ENCODE measurements around the gene GORASP1.

The GORASP1 gene

GRCh38 chr3:39130026-39130425 lies 22.6 kb upstream of the GORASP1 start:
- no peak for TF ChIP-seq CTCF (IDR thresholded peaks at IDR 0.05; ENCODE audit: control insufficient read depth, insufficient read depth, low read depth, low read length, missing control alignments)
- no peak for DNase-seq (ENCODE audit: low read depth)
- no peak overlapping the region for H3K4me3 ChIP-seq (ENCODE audit: control insufficient read depth, low read depth, low read length)

GRCh38 chr3:39128951-39129350 lies 21.5 kb upstream of the GORASP1 start:
- H3K4me3 ChIP-seq (ENCODE audit: control insufficient read depth, low read depth, low read length), result no peak overlapping the region
- no peak for DNase-seq (ENCODE audit: low read depth)
- no peak for TF ChIP-seq CTCF (IDR thresholded peaks at IDR 0.05; ENCODE audit: control insufficient read depth, insufficient read depth, low read depth, low read length, missing control alignments)

GRCh38 chr3:39127908-39128304 lies 20.5 kb upstream of the GORASP1 start:
- DNase-seq (ENCODE audit: low read depth), result no peak
- no peak overlapping the region for H3K4me3 ChIP-seq (ENCODE audit: control insufficient read depth, low read depth, low read length)
- no peak for TF ChIP-seq CTCF (IDR thresholded peaks at IDR 0.05; ENCODE audit: control insufficient read depth, insufficient read depth, low read depth, low read length, missing control alignments)

GRCh38 chr3:39127269-39127907 lies 20.0 kb upstream of the GORASP1 start:
- no peak overlapping the region for H3K4me3 ChIP-seq (ENCODE audit: control insufficient read depth, low read depth, low read length)
- no peak for DNase-seq (ENCODE audit: low read depth)
- no peak for TF ChIP-seq CTCF (IDR thresholded peaks at IDR 0.05; ENCODE audit: control insufficient read depth, insufficient read depth, low read depth, low read length, missing control alignments)

GRCh38 chr3:39126532-39127071 lies 19.2 kb upstream of the GORASP1 start:
- DNase-seq (ENCODE audit: low read depth), result no peak
- H3K4me3 ChIP-seq (ENCODE audit: control insufficient read depth, low read depth, low read length), result no peak overlapping the region
- peak; percentile 65 for TF ChIP-seq CTCF (IDR thresholded peaks at IDR 0.05; ENCODE audit: control insufficient read depth, insufficient read depth, low read depth, low read length, missing control alignments)

GRCh38 chr3:39125841-39126500 lies 18.5 kb upstream of the GORASP1 start:
- no peak overlapping the region for H3K4me3 ChIP-seq (ENCODE audit: control insufficient read depth, low read depth, low read length)
- DNase-seq (ENCODE audit: low read depth), result no peak
- no peak for TF ChIP-seq CTCF (IDR thresholded peaks at IDR 0.05; ENCODE audit: control insufficient read depth, insufficient read depth, low read depth, low read length, missing control alignments)

Measured in AG09309 (cell line).